ENCODE results near the gene IFT43.

IFT43 gene

GRCh38 chr14:76083796-76084765, 98.5 kb downstream of the IFT43 start:
- DNase-seq = no peak

GRCh38 chr14:76085358-76085757, 99.8 kb downstream of the IFT43 start:
- DNase-seq = no peak

DNA sequence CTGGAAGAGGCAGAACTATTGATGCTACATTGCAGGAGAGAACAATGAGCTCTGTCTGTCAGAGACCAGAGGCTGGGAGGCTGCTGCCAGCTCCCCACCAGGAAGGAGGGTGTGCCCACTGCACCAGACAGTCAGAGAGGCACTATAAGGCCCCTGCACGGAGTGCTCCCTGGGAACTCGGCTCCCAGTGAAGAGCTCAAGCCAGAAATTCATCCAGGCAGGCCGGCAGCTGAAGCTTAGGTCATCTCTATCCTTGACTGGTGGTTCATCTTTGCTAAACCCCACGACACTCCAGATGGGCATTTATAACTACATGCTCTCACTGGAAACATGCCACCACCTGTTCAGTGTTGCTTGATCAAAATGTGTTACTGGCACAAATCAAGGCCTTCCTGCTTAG, 101.1 kb downstream of the IFT43 start:
- DNase-seq = no peak

DNA sequence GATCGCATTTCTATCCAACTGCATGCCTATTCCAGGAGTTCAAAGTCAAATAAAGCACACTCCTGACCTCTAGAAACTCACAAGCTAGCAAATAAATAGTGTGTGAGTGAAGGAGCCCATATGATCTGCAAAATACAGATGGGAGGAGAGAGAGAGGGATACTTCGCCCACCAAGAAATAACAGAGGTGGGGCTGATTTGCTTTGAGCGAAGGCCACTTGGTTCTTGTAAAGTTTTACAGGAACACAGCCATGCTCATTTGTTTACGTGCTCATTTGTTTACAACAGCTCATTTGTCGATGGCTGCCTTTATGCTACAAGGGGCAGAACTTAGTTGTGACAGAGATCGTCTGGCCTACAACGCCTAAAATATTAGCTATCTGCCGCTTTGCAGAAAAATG, 102.8 kb downstream of the IFT43 start:
- no peak for DNase-seq

GRCh38 chr14:76088771-76089571, 103.4 kb downstream of the IFT43 start:
- DNase-seq = no peak

GRCh38 chr14:76089575-76089974, 104.0 kb downstream of the IFT43 start:
- DNase-seq = no peak

- DNase-seq = no peak
Measured at GRCh38 chr14:76090616-76091391, 105.2 kb downstream of the IFT43 start.

- no peak for DNase-seq
Measured at GRCh38 chr14:76093077-76093476, 107.5 kb downstream of the IFT43 start.

GRCh38 chr14:76096257-76096656, 110.7 kb downstream of the IFT43 start:
- no peak for DNase-seq

GRCh38 chr14:76097547-76097946, 112.0 kb downstream of the IFT43 start:
- no peak for DNase-seq

DNA sequence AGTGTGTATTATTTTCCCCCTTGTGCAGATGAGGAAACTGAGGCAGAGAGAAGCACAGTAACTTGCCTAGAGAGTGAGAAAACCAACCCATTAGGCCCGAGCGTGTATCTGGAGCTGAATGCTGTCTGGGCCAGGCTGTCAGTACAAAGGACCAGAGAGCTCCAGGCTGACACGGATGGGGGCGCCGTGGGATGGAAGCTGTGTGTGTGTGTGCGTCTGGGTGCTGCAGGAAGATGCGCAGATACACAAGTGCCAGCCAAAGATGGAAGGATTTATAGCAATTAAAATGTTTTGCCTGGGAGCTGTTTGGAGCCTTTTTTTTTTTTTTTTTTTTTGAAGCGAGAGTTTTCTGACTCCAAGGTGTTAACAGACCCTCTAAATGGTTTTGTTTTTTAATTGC, 112.5 kb downstream of the IFT43 start:
- no peak for DNase-seq

GRCh38 chr14:76098916-76099675, 113.5 kb downstream of the IFT43 start:
- no peak for DNase-seq

GRCh38 chr14:76100236-76100635, 114.7 kb downstream of the IFT43 start:
- no peak for DNase-seq

DNA sequence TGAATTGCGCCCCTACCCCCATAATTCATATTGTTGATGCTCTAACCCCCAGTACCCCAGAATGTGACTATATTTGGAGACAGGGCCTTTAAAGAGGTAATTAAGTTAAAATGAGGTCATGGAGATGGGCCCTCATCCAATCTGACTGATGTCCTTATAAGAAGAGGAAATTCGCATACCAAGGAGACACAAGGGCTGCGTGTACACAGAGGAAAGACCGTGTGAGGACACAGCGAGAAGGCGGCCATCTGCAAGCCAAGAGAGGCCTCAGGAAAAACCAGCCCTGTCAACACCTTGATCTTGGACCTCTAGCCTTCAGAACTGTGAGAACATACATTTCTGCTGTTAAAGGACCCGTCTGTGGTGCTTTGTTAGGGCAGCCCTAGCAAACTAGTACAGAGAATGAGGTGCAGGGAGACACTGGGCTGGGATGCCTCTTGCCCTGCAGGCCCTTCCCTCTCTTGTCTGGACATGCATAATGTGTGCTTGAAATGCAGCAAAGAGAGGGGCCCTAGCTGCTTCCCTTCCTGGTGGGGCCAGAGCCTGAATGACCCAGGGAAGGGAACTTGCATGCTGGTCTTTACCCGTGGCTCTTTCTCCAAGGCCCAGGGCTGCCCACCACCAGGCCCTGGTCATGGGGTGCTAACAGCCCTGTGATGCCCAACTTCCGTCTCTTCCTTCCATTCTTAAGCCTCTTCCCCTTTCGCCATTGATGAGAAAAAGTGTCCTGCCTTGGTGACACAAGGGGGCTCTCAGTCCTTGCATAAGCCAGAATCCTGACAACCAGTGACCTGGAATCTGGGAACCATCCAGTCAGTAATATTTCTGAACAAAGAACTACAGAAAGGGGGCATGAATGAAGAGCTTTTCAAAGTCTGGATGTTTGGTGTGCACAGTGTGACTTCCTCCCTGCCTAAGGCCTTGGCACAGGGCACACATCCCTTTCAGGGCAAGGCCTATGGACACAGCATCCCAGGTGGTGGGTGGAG, 116.1 kb downstream of the IFT43 start:
- DNase-seq = no peak

- DNase-seq = no peak
Measured at GRCh38 chr14:76104802-76105355, 119.3 kb downstream of the IFT43 start.

DNA sequence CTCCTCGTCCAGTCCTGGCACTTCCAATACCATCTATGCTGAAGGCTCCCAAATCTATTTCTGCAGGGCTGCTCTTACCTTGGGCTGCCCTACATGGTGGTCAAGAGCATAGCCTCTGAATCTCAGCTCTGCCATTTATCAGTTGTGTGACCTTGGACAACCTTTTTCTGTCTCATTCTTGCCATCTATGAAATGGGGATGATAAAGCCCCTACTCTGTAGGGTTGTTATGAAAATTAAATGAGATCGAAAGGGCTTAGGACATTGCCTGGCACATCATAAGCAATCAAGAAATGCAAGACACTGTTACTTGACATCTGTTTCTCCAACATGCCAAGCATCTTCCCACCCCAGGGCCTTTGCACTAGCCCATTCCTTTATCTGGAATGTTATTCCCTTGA, 120.6 kb downstream of the IFT43 start:
- no peak for DNase-seq

DNA sequence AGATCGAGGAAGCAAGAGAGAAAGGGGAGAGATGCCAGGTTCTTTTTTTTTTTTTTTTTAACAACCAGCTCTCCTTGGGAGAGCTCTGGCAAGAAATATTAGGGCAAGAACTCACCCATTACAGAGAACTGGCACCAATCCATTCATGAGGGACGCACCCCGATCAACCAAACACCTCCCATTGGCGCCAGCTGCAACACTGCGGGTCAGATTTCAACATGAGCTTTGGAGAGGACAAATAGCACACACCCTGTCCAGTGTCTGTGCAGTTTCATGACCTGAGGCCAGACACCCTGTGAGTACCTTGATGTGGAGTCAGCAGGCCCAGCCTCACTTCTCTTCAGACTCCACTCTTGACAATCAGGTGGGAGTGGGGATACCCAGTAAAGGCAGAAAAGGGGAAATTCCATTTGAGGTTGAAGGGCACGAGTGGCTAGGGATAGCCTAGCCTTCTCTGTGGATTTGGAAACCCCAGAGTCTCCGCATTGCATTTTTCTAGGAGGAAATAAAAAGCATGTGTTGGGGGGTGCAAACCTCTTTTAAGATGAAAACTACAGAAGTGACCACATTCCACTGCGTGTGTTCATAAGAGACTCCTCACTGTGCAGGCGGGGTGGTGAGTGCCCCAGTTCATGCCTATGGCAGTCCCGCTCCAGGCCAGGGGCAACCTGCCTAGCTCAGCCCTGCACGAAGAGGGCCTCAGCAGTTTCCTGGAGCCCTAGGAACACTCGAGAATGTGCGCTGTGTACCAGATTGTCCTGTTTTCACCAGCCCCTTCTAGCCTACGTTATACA, 123.7 kb downstream of the IFT43 start:
- DNase-seq = no peak

- DNase-seq = no peak
Measured at GRCh38 chr14:76112889-76113624, 127.5 kb downstream of the IFT43 start.

GRCh38 chr14:76113691-76114090, 128.1 kb downstream of the IFT43 start:
- DNase-seq = no peak

Measured in cortex of kidney (tissue), 1 donor.